ENCODE data around the gene PLPP6.

Gene PLPP6

GRCh38 chr9:4667681-4668080 is 5.6 kb downstream of the PLPP6 start:
- no peak for DNase-seq (ENCODE audit: extremely low spot score)
- TF ChIP-seq CTCF (IDR thresholded peaks at IDR 0.05; ENCODE audit: control extremely low read depth, extremely low read depth, low read depth, missing control alignments): no peak
- ChIA-PET POLR2A (no interaction called here), CTCF (no interaction called here)

- ChIA-PET CTCF (no interaction called here), POLR2A (no interaction called here)
- peak; percentile 12 for TF ChIP-seq CTCF (IDR thresholded peaks at IDR 0.05; ENCODE audit: control extremely low read depth, extremely low read depth, low read depth, missing control alignments)
- no peak for DNase-seq (ENCODE audit: extremely low spot score)
Measured at GRCh38 chr9:4668604-4669003, 6.5 kb downstream of the PLPP6 start.

- no peak for DNase-seq (ENCODE audit: extremely low spot score)
- TF ChIP-seq CTCF (IDR thresholded peaks at IDR 0.05; ENCODE audit: control extremely low read depth, extremely low read depth, low read depth, missing control alignments): no peak
- ChIA-PET CTCF (interaction anchor here (1.0 to 2.0 kb wide), 2 partner anchors 13 to 65 kb away, joined by 3 to 7 read pairs; no protein-coding TSS in a partner anchor), POLR2A (no interaction called here)
Measured at GRCh38 chr9:4669890-4670289, 7.8 kb downstream of the PLPP6 start.

- CTCF ChIA-PET: interaction anchor here (0.6 to 2.0 kb wide), 2 partner anchors 14 to 66 kb away, joined by 3 to 7 read pairs; no protein-coding TSS in a partner anchor
- POLR2A ChIA-PET: no interaction called here
- DNase-seq (ENCODE audit: extremely low spot score): no peak
- no peak for TF ChIP-seq CTCF (IDR thresholded peaks at IDR 0.05; ENCODE audit: control extremely low read depth, extremely low read depth, low read depth, missing control alignments)
Measured at GRCh38 chr9:4670591-4670990, 8.5 kb downstream of the PLPP6 start.

GRCh38 chr9:4671737-4672136 is 9.6 kb downstream of the PLPP6 start:
- no peak for DNase-seq (ENCODE audit: extremely low spot score)
- ChIA-PET CTCF (interaction anchor here (0.8 kb wide), 1 partner anchor 92 kb away, joined by 3 read pairs; no protein-coding TSS in a partner anchor), POLR2A (no interaction called here)
- TF ChIP-seq CTCF (IDR thresholded peaks at IDR 0.05; ENCODE audit: control extremely low read depth, extremely low read depth, low read depth, missing control alignments): no peak

- POLR2A ChIA-PET: no interaction called here
Measured at GRCh38 chr9:4674783-4675182, 12.7 kb downstream of the PLPP6 start.

More at GRCh38 chr9:4674783-4675182, 12.7 kb downstream of the PLPP6 start:
- TF ChIP-seq CTCF (IDR thresholded peaks at IDR 0.05; ENCODE audit: control extremely low read depth, extremely low read depth, low read depth, missing control alignments): no peak
- CTCF ChIA-PET: interaction anchor here (0.9 to 1.5 kb wide), 4 partner anchors 9 to 292 kb away, joined by 3 to 5 read pairs (median 3); partner anchors contain the start of gene SPATA6L
- no peak for DNase-seq (ENCODE audit: extremely low spot score)

All from GM10248 (cell line).